D721Med (cell line): ENCODE results near the gene SETD9.

Source experiments
- DNase-seq: peaks from one replicate; pipeline ENCODE4 v3.0.0; 2011; ENCODE audit warnings: low spot score; ENCODE audit not compliant: insufficient read length
- FAIRE-seq: peaks from 2 replicates; lab custom pipeline; 2011; peaks lifted over from hg19 to GRCh38; lab: Jason Lieb, UNC
- CTCF ChIP-seq: IDR thresholded peaks from 2 replicates; pipeline ENCODE4 v1.5.1; 2012; ENCODE audit warnings: mild to moderate bottlenecking, control low read depth; ENCODE audit not compliant: insufficient read depth; ENCODE audit errors: missing control alignments

Gene SETD9

GRCh38 chr5:56934325-56934724 is 24.9 kb downstream of the SETD9 start:
- no peak for DNase-seq
- no peak for TF ChIP-seq CTCF
- no peak for FAIRE-seq

GRCh38 chr5:56938858-56939257 is 29.5 kb downstream of the SETD9 start:
- DNase-seq (no peak), FAIRE-seq (no peak)
- TF ChIP-seq CTCF: no peak

GRCh38 chr5:56941981-56942380 is 32.6 kb downstream of the SETD9 start:
- no peak for TF ChIP-seq CTCF
- no peak for FAIRE-seq
- no peak for DNase-seq

GRCh38 chr5:56947052-56947451 is 37.7 kb downstream of the SETD9 start:
- no peak for DNase-seq
- no peak for FAIRE-seq
- no peak for TF ChIP-seq CTCF

GRCh38 chr5:56950626-56951125 is 41.3 kb downstream of the SETD9 start:
- no peak for TF ChIP-seq CTCF
- FAIRE-seq (no peak), DNase-seq (no peak)

GRCh38 chr5:56951126-56951945 is 41.9 kb downstream of the SETD9 start:
- no peak for FAIRE-seq

More at GRCh38 chr5:56951126-56951945, 41.9 kb downstream of the SETD9 start:
- TF ChIP-seq CTCF: no peak
- DNase-seq: peak; percentile 25
